NOMO-1 treated with dmso at 0.1 percent for 144 hours (cell line): ENCODE results near the gene TBC1D14.
A peak's percentile ranks its signal among the peaks of the same experiment; 100 is the strongest.

ENCODE experiments used
- DNase-seq: peaks from one replicate; lab custom pipeline; 2025; ENCODE audit not compliant: unreplicated experiment; lab: John Stamatoyannopoulos, UW

Gene TBC1D14

DNA sequence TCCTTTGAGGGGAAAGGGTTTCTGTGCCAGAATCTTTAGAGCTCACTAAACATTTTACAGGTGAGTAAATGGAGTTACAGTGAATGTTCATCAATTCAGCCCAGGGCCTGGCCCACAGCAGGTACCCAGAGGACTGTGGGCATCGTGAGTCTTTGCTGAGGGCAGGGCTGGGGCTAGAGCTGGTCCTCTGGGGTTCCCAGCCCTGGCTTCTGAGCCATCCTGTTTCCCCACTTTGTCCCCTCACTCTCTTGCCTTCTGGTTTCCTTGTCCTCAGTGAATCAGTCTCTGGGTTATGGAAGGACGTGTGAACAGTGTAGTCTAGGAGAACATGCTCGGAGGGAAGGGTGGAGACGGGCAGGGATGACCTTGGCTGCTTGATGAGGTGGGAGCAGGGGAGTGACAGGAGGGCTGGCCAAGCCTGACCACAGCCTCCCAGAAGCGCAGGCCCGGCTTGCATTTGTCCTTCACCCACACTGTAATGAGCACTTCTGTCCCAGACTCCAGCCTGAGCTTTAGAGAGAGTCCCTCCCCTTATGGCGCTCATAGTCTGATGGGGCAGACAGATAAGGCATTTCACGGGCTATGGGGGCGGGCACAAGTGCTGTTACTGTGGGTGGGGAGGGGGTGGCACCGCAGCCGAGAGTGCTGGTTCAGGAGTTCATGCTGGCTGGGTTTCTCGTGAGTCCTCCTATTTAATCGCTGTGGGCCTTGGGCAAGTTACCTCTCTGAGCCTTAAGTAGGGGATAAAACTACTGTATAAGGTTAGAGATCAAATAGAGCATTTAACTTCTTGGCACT, 17.3 kb downstream of the TBC1D14 start:
- DNase-seq = no peak

DNA sequence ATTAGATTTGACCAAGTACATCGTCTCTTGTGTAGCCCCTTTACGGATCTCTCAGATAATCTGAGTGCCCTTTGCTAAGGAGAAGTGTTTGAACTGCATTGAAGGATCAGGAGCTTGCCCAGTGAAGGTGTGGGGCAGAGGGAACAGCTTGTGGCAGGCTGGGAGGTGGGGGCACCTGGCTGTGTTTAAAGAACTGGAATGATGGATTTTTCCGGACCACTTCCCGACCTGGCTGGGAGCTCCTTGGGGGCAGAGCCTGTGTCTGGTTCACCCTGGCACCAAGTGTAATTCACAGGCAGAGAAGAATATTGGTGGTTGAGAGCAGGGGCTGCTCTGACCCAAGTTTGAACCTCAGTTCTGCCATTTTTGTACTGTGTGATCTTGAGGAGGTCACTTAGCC, 18.5 kb downstream of the TBC1D14 start:
- DNase-seq = no peak

- DNase-seq = no peak
Measured at GRCh38 chr4:6929339-6929811, 19.7 kb downstream of the TBC1D14 start.

DNA sequence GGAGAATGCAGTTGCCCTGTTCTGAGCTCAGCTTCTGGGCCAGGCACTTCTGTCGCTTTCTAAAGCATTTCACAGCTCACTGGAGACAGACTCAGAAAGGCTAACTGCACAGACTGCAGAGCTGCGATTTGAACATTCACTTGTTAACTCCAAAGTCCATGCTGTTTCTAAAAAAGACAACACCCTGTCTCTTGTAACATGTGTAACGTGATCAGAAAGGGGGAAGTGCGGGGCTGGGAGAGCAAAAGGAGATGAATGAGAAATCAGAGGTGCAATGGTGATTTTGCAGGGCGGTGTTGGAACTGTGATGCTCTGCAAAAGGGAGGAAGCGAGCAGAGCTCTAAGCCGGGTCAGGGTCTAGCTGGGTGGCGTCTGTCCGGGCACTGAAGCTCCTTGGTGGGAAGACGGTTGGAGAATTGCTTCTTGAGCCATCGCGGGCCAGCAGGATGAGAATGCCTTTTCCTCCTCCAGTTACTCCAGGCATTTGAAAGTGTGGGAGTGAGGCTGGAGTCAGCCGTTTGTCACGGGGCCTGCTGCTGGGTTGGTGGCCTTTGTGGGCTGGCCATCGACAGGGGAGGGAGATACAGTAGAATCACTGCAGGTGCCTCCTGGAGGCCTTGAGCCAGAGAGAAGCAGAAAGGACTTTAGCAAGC, 20.3 kb downstream of the TBC1D14 start:
- peak; percentile 58 for DNase-seq

GRCh38 chr4:6932475-6932874, 22.8 kb downstream of the TBC1D14 start:
- no peak for DNase-seq

DNA sequence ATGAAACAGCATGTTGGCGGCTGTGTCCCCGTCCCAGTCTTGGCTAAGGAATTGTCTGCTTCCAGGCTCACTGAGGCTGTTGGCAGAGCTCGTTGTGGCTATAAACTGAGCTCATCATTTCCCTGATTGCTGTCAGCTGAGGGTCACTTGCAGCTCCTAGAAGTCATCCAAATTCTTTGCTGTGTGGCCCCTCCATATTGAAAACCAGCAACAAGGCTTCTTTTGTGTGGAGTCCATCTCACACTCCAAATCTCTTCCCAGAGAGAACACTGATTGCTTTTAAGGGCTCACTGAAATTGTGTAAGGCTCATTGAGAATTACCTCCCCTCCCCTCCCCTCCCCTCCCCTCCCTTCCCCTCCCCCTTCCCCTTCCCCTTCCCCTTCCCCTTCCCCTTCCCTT, 23.3 kb downstream of the TBC1D14 start:
- DNase-seq = no peak

- DNase-seq = no peak
Measured at GRCh38 chr4:6933691-6934430, 24.2 kb downstream of the TBC1D14 start.

DNA sequence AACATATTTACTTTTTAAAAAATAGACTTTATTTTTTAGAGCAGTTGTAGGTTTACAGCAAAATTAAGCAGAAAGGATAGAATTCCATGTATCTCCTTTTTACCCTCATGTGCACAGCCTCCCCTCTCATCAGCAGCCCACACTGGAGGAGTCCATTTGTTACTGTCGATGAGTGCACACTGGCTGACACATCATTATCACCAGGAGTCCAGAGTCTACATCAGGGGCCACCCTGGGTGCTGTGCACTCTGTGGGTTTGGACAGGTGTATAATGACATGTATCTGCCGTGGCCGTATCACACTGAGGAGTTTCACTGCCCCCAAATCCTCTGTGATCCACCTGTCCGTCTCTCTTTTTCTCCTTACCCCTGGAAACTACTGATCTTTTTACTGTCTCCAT, 26.3 kb downstream of the TBC1D14 start:
- no peak for DNase-seq

DNA sequence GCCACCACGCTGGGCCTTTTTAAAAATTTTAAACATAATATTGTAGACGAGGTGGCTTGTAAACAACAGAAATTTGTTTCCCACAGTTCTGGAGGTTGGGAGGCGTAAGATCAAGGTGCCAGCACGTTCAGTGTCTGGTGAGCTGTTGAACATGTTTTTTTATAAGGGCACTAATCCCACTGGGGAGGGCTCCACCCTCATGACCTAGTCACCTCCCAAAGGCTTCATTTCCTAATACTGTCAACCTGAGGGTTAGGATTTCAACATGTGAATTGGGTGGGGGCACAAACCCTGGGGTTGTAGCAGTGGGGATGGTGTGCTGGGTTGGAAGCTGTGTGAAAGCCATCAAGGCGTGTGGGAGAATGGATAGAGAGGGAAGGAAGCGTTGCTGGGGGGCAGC, 27.6 kb downstream of the TBC1D14 start:
- DNase-seq = no peak

- DNase-seq = no peak
Measured at GRCh38 chr4:6937754-6938153, 28.1 kb downstream of the TBC1D14 start.

- DNase-seq = peak; percentile 20
Measured at GRCh38 chr4:6938237-6938636, 28.6 kb downstream of the TBC1D14 start.

DNA sequence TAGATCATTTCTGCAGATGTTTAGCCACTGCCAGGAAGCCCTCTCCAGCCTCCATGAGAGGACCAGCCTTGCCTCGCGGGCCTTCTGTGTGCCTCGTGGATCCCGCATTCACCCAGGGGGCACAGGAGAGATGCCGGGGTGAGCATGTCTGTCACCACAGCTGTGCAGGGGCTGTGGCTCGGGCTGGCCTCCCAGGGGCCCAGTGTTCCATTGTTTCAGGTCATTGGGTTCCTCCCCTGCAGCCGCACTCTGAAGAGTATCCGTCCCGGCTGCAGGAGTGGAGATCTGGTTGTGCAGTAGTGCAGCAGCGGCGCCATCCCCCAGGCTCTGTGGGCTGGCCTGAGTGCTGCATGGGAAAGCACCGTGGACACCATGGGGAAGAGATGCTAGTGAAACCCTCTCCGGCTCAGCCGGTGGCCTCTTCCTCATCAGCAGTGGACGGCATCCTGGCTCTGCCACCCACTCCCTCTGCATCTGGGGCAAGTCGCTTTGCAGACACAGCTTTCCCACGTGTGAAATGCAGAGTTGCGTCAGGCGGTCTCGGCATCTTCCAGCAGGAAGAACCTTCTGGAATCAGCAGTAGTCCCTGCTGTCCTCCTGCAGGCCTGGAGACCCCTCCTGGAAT, 29.1 kb downstream of the TBC1D14 start:
- DNase-seq = no peak

- peak; percentile 34 for DNase-seq
Measured at GRCh38 chr4:6939761-6940743, 30.4 kb downstream of the TBC1D14 start.

GRCh38 chr4:6940744-6941137, 31.1 kb downstream of the TBC1D14 start:
- no peak for DNase-seq

DNA sequence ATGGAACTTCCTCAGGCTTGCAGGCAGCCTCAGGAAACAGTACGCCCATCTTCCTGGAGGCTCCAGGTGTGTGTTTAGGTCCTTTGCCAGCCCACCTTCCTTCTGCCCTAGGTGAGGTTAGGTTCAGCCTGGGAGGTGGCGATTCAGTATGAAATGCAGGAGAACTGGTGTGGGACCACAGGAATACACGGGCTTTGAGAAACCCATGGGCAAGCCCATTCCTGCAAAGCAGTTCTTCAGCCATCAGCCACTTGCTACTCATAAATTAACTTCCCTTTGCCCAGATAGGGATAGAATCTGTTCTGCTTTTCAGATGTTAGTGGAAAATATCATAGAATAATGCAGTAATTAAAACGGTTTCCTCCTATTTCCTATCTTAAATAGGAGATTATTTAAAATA, 32.2 kb downstream of the TBC1D14 start:
- DNase-seq = peak; percentile 57

DNA sequence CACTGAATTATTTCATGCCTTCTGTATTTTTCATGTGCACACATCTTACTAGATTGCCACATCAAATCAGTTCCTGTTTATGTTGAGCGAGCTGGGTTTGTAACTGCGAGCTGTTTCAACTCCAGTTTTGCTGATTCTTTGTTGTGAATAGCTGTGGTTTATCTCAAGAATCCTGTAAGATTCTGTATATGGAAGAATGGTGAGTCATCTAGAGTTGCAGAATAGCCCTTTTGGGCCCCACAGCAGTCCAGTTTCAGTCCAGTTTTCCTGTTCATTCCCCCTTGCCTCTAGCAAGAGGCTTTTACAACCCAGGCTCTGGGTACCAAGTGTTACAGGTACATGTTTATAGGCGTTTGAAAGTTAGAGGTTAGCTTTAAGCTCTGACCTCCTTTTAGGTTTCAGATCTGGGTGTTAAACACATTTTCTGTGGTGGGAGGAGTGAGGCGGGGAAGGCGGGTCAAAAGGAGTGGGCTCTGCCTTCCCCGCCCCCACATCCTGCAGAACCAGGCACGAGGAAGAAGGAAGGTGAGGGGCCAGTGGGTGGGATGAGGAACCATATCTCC, 32.7 kb downstream of the TBC1D14 start:
- DNase-seq = peak; percentile 86

GRCh38 chr4:6943012-6943884, 33.6 kb downstream of the TBC1D14 start:
- no peak for DNase-seq

- no peak for DNase-seq
Measured at GRCh38 chr4:6943885-6944225, 34.2 kb downstream of the TBC1D14 start.
